ENCODE results near the gene FHAD1.
A peak's percentile ranks its signal among the peaks of the same experiment; 100 is the strongest.

The FHAD1 gene

GRCh38 chr1:15344380-15344779 is 97.4 kb downstream of the FHAD1 start:
- DNase-seq (ENCODE audit: low read depth in 1 of 2, low spot score in 1 of 2): no peak

GRCh38 chr1:15344800-15345704 is 98.0 kb downstream of the FHAD1 start:
- no peak for DNase-seq (ENCODE audit: low read depth in 1 of 2, low spot score in 1 of 2)

GRCh38 chr1:15345705-15346345 is 98.8 kb downstream of the FHAD1 start:
- DNase-seq (ENCODE audit: low read depth in 1 of 2, low spot score in 1 of 2): peak in 1 of 2 donors; percentile 21

- no peak for DNase-seq (ENCODE audit: low read depth in 1 of 2, low spot score in 1 of 2)
Observed at GRCh38 chr1:15346346-15347030, 99.5 kb downstream of the FHAD1 start.

- no peak for DNase-seq (ENCODE audit: low read depth in 1 of 2, low spot score in 1 of 2)
Observed at GRCh38 chr1:15347182-15347581, 100.2 kb downstream of the FHAD1 start.

- no peak for DNase-seq (ENCODE audit: low read depth in 1 of 2, low spot score in 1 of 2)
Observed at GRCh38 chr1:15348648-15349047, 101.6 kb downstream of the FHAD1 start.

- DNase-seq (ENCODE audit: low read depth in 1 of 2, low spot score in 1 of 2): no peak
Observed at GRCh38 chr1:15349133-15349532, 102.1 kb downstream of the FHAD1 start.

- DNase-seq (ENCODE audit: low read depth in 1 of 2, low spot score in 1 of 2): no peak
Observed at GRCh38 chr1:15350151-15350550, 103.1 kb downstream of the FHAD1 start.

- no peak for DNase-seq (ENCODE audit: low read depth in 1 of 2, low spot score in 1 of 2)
Observed at GRCh38 chr1:15350551-15351200, 103.7 kb downstream of the FHAD1 start.

- DNase-seq (ENCODE audit: low read depth in 1 of 2, low spot score in 1 of 2): no peak
Observed at GRCh38 chr1:15351310-15351709, 104.3 kb downstream of the FHAD1 start.

- peak in 1 of 2 donors; percentile 31 for DNase-seq (ENCODE audit: low read depth in 1 of 2, low spot score in 1 of 2)
Observed at GRCh38 chr1:15352128-15352957, 105.3 kb downstream of the FHAD1 start.

GRCh38 chr1:15353839-15354579 is 107.0 kb downstream of the FHAD1 start:
- DNase-seq (ENCODE audit: low read depth in 1 of 2, low spot score in 1 of 2): no peak

- no peak for DNase-seq (ENCODE audit: low read depth in 1 of 2, low spot score in 1 of 2)
Observed at GRCh38 chr1:15354580-15354965, 107.5 kb downstream of the FHAD1 start.

GRCh38 chr1:15355968-15356625 is 109.1 kb downstream of the FHAD1 start:
- no peak for DNase-seq (ENCODE audit: low read depth in 1 of 2, low spot score in 1 of 2)

- DNase-seq (ENCODE audit: low read depth in 1 of 2, low spot score in 1 of 2): no peak
Observed at GRCh38 chr1:15357612-15358207, 110.7 kb downstream of the FHAD1 start.

- no peak for DNase-seq (ENCODE audit: low read depth in 1 of 2, low spot score in 1 of 2)
Observed at GRCh38 chr1:15358565-15359133, 111.6 kb downstream of the FHAD1 start.

- DNase-seq (ENCODE audit: low read depth in 1 of 2, low spot score in 1 of 2): no peak
Observed at GRCh38 chr1:15360700-15361099, 113.7 kb downstream of the FHAD1 start.

- no peak for DNase-seq (ENCODE audit: low read depth in 1 of 2, low spot score in 1 of 2)
Observed at GRCh38 chr1:15362096-15362736, 115.2 kb downstream of the FHAD1 start.
